Mesodermal cell (in vitro differentiated cells): ENCODE results near the gene SNRPA1.

Source experiments
- H3K27ac ChIP-seq: 2 replicates; pipeline ENCODE4 v1.7.0; 2013; ENCODE audit warnings: mild to moderate bottlenecking, low read depth, low read length, moderate library complexity; ENCODE audit not compliant: severe bottlenecking
- H3K36me3 ChIP-seq: 2 replicates; pipeline ENCODE4 v1.7.1; 2013; ENCODE audit warnings: mild to moderate bottlenecking, low read length, moderate library complexity; ENCODE audit not compliant: control insufficient read depth, insufficient read depth
- H3K4me1 ChIP-seq: one replicate; pipeline ENCODE4 v1.7.1; 2013; ENCODE audit warnings: mild to moderate bottlenecking, low read length; ENCODE audit not compliant: insufficient read depth, control insufficient read depth, poor library complexity, severe bottlenecking
- H3K4me3 ChIP-seq: 2 replicates; pipeline ENCODE4 v1.7.0; 2013; ENCODE audit warnings: low read length, control low read depth, mild to moderate bottlenecking; ENCODE audit not compliant: insufficient read depth, poor library complexity, severe bottlenecking; ENCODE audit errors: extremely low read depth
- H3K9me3 ChIP-seq: 2 replicates; pipeline ENCODE4 v1.7.1; 2013; ENCODE audit warnings: mild to moderate bottlenecking, low read length, moderate library complexity; ENCODE audit not compliant: control insufficient read depth
- WGBS, 2 experiments: methylation state at CpG; one replicate each; pipeline ENCODE4 v1.1.5; 2013; ENCODE audit warnings: missing lambda C conversion rate in 2 of 2; ENCODE audit not compliant: insufficient coverage in 2 of 2; 5-methylcytosine and 5-hydroxymethylcytosine counted together

Gene SNRPA1

GRCh38 chr15:101272584-101272983, 22.5 kb downstream of the SNRPA1 start:
- peaks cover 76% of the 10 kb centered on the region for H3K36me3 ChIP-seq
- 94 to 97% methylated on average over 4 to 6 of the region's 9 CpGs for WGBS, 2 experiments
- H3K27ac ChIP-seq = no peak overlapping the region
- no peaks in the 10 kb centered on the region for H3K9me3 ChIP-seq
- H3K4me3 ChIP-seq = no peak overlapping the region
- peaks cover 3% of the 10 kb centered on the region for H3K4me1 ChIP-seq

- WGBS, 2 experiments = 90 to 92% methylated on average over 12 to 15 of the region's 16 CpGs
- Histone ChIP-seq H3K36me3 (peaks cover 63% of the 10 kb centered on the region), H3K4me1 (no peaks in the 10 kb centered on the region), H3K27ac (no peak overlapping the region), H3K4me3 (no peak overlapping the region), H3K9me3 (no peaks in the 10 kb centered on the region)
Observed at GRCh38 chr15:101269479-101270223, 25.4 kb downstream of the SNRPA1 start.

GRCh38 chr15:101267320-101268104, 27.5 kb downstream of the SNRPA1 start:
- 78 to 81% methylated on average over 14 to 18 of the region's 18 CpGs for WGBS, 2 experiments
- Histone ChIP-seq H3K36me3 (peaks cover 41% of the 10 kb centered on the region), H3K4me1 (peaks cover 6% of the 10 kb centered on the region), H3K9me3 (no peaks in the 10 kb centered on the region), H3K27ac (no peak overlapping the region), H3K4me3 (no peak overlapping the region)

GRCh38 chr15:101266787-101267186, 28.3 kb downstream of the SNRPA1 start:
- Histone ChIP-seq H3K9me3 (no peaks in the 10 kb centered on the region), H3K27ac (no peak overlapping the region), H3K36me3 (peaks cover 34% of the 10 kb centered on the region), H3K4me1 (peaks cover 6% of the 10 kb centered on the region), H3K4me3 (no peak overlapping the region)
- 95 to 97% methylated on average over 9 of the region's 9 CpGs for WGBS, 2 experiments

GRCh38 chr15:101266034-101266433, 29.0 kb downstream of the SNRPA1 start:
- 86 to 90% methylated on average over 3 of the region's 3 CpGs for WGBS, 2 experiments
- Histone ChIP-seq H3K36me3 (peaks cover 26% of the 10 kb centered on the region), H3K4me1 (peaks cover 6% of the 10 kb centered on the region), H3K27ac (no peak overlapping the region), H3K9me3 (no peaks in the 10 kb centered on the region), H3K4me3 (no peak overlapping the region)

GRCh38 chr15:101264911-101265641, 30.0 kb downstream of the SNRPA1 start:
- 90 to 94% methylated on average over 16 of the region's 17 CpGs for WGBS, 2 experiments
- Histone ChIP-seq H3K4me1 (peaks cover 6% of the 10 kb centered on the region), H3K27ac (no peak overlapping the region), H3K9me3 (no peaks in the 10 kb centered on the region), H3K4me3 (no peak overlapping the region), H3K36me3 (peaks cover 17% of the 10 kb centered on the region)

- no peak overlapping the region for H3K4me3 ChIP-seq
- H3K27ac ChIP-seq = no peak overlapping the region
- H3K4me1 ChIP-seq = peaks cover 6% of the 10 kb centered on the region
- 91 to 97% methylated on average over 4 of the region's 4 CpGs for WGBS, 2 experiments
- H3K36me3 ChIP-seq = peaks cover 6% of the 10 kb centered on the region
- H3K9me3 ChIP-seq = no peaks in the 10 kb centered on the region
Observed at GRCh38 chr15:101264011-101264410, 31.0 kb downstream of the SNRPA1 start.

GRCh38 chr15:101262551-101262950, 32.5 kb downstream of the SNRPA1 start:
- Histone ChIP-seq H3K4me1 (peaks cover 6% of the 10 kb centered on the region), H3K9me3 (no peaks in the 10 kb centered on the region), H3K27ac (no peak overlapping the region), H3K4me3 (no peak overlapping the region), H3K36me3 (no peaks in the 10 kb centered on the region)
- 77 to 85% methylated on average over 2 to 3 of the region's 4 CpGs for WGBS, 2 experiments

GRCh38 chr15:101258238-101259144, 36.6 kb downstream of the SNRPA1 start:
- no peak overlapping the region for H3K4me3 ChIP-seq
- H3K36me3 ChIP-seq = no peaks in the 10 kb centered on the region
- no peaks in the 10 kb centered on the region for H3K9me3 ChIP-seq
- H3K4me1 ChIP-seq = no peaks in the 10 kb centered on the region
- WGBS, 2 experiments = 66 to 81% methylated on average over 5 of the region's 11 CpGs
- H3K27ac ChIP-seq = no peak overlapping the region

- 90 to 96% methylated on average over 4 to 6 of the region's 6 CpGs for WGBS, 2 experiments
- Histone ChIP-seq H3K4me3 (no peak overlapping the region), H3K36me3 (no peaks in the 10 kb centered on the region), H3K9me3 (no peaks in the 10 kb centered on the region), H3K27ac (no peak overlapping the region), H3K4me1 (no peaks in the 10 kb centered on the region)
Observed at GRCh38 chr15:101256757-101257156, 38.3 kb downstream of the SNRPA1 start.
